Trophoblast cell (in vitro differentiated cells and primary cell): ENCODE results near the gene ALPK3.

Source experiments
- DNase-seq, 2 donors: peaks; one replicate each; pipeline ENCODE4 v3.0.0-alpha.2; 2016
- H2AFZ ChIP-seq: 2 replicates; pipeline ENCODE4 v1.6.1; 2013; ENCODE audit warnings: low read length, moderate library complexity, mild to moderate bottlenecking; ENCODE audit not compliant: insufficient read depth, poor library complexity
- H2AK5ac ChIP-seq: 2 replicates; pipeline ENCODE4 v1.6.1; 2013; ENCODE audit warnings: mild to moderate bottlenecking, low read length
- H2BK120ac ChIP-seq: 2 replicates; pipeline ENCODE4 v1.6.1; 2013; ENCODE audit warnings: low read length, mild to moderate bottlenecking, moderate library complexity; ENCODE audit not compliant: insufficient read depth, poor library complexity
- H2BK12ac ChIP-seq: 2 replicates; pipeline ENCODE4 v1.6.1; 2013; ENCODE audit warnings: mild to moderate bottlenecking, low read length, moderate library complexity
- H2BK5ac ChIP-seq: 2 replicates; pipeline ENCODE4 v1.6.1; 2013; ENCODE audit warnings: low read length, low read depth, moderate library complexity, mild to moderate bottlenecking; ENCODE audit not compliant: poor library complexity
- H3K14ac ChIP-seq: 2 replicates; pipeline ENCODE4 v1.6.1; 2013; ENCODE audit warnings: mild to moderate bottlenecking, low read length
- H3K18ac ChIP-seq: 2 replicates; pipeline ENCODE4 v1.6.1; 2013; ENCODE audit warnings: mild to moderate bottlenecking, low read length
- H3K23ac ChIP-seq: 2 replicates; pipeline ENCODE4 v1.6.1; 2013; ENCODE audit warnings: low read length
- H3K27ac ChIP-seq: 2 replicates; pipeline ENCODE4 v1.5.1; 2013; ENCODE audit warnings: low read depth, mild to moderate bottlenecking, inconsistent platforms, low read length, moderate library complexity
- H3K27me3 ChIP-seq: 2 replicates; pipeline ENCODE4 v1.6.1; 2013; ENCODE audit warnings: inconsistent platforms, mild to moderate bottlenecking, low read length, moderate library complexity; ENCODE audit not compliant: insufficient read depth
- H3K36me3 ChIP-seq, 2 experiments: 1 replicate in 1 of 2; 2 replicates in 1 of 2; pipeline ENCODE4 v1.6.1; 2013; ENCODE audit warnings: low read length in 2 of 2, mild to moderate bottlenecking in 2 of 2, moderate library complexity in 1 of 2; ENCODE audit not compliant: insufficient read depth in 2 of 2, control insufficient read depth in 1 of 2
- H3K4ac ChIP-seq: 2 replicates; pipeline ENCODE4 v1.6.1; 2013; ENCODE audit warnings: low read depth, mild to moderate bottlenecking, low read length, moderate library complexity
- H3K4me1 ChIP-seq, 2 experiments: 1 replicate in 1 of 2; 2 replicates in 1 of 2; pipeline ENCODE4 v1.6.1; 2013; ENCODE audit warnings: low read length in 2 of 2, mild to moderate bottlenecking in 2 of 2, moderate library complexity in 1 of 2; ENCODE audit not compliant: insufficient read depth in 2 of 2, control insufficient read depth in 1 of 2
- H3K4me2 ChIP-seq: 2 replicates; pipeline ENCODE4 v1.6.1; 2013; ENCODE audit warnings: inconsistent platforms, mild to moderate bottlenecking, low read length, moderate library complexity
- H3K4me3 ChIP-seq: 2 replicates; pipeline ENCODE4 v1.5.1; 2013; ENCODE audit warnings: mild to moderate bottlenecking, low read depth, low read length, inconsistent platforms
- H3K79me1 ChIP-seq: one replicate; pipeline ENCODE4 v1.6.1; 2013; ENCODE audit warnings: low read length
- H3K79me2 ChIP-seq: 2 replicates; pipeline ENCODE4 v1.6.1; 2013; ENCODE audit warnings: low read length, mild to moderate bottlenecking; ENCODE audit not compliant: control insufficient read depth, insufficient read depth, poor library complexity
- H3K9ac ChIP-seq: 2 replicates; pipeline ENCODE4 v1.6.1; 2013; ENCODE audit warnings: mild to moderate bottlenecking, low read length
- H3K9me3 ChIP-seq: 2 replicates; pipeline ENCODE4 v1.6.1; 2013; ENCODE audit warnings: low read depth, mild to moderate bottlenecking, control low read depth, inconsistent platforms, low read length; ENCODE audit not compliant: insufficient read depth
- H4K12ac ChIP-seq: 2 replicates; pipeline ENCODE4 v1.6.1; 2013; ENCODE audit warnings: low read depth, mild to moderate bottlenecking, low read length, moderate library complexity
- H4K8ac ChIP-seq: 2 replicates; pipeline ENCODE4 v1.6.1; 2013; ENCODE audit warnings: low read depth, mild to moderate bottlenecking, low read length, moderate library complexity
- H4K91ac ChIP-seq: one replicate; pipeline ENCODE4 v1.6.1; 2013; ENCODE audit warnings: low read depth, mild to moderate bottlenecking, low read length, moderate library complexity
- WGBS: extraction: QIAGEN DNeasy Blood & Tissue Kit; methylation state at CpG from one replicate; pipeline ENCODE4 v1.1.7; 2013; ENCODE audit warnings: missing lambda C conversion rate; ENCODE audit not compliant: insufficient read length, insufficient coverage; ENCODE audit errors: extremely low coverage; 5-methylcytosine and 5-hydroxymethylcytosine counted together

Gene ALPK3

DNA sequence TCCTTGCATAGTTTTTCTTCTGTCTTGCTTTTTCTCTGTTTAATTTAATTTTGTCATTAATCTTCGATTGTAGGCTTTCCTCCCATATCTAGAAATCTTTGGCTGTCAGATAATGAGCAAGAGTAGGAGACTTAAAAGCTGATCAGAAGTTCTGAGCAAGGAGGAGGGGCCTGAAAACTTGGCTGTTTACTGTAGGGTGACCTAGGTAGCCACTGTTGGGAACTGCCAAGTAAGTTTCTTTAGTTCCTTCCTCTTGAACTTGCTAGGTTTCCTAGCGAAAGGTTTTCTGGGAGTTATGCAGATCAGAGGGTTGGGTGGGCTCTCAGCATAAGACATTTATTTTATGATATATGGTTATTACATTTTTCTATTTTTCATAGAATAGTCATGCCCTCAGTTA, 14.5 kb downstream of the ALPK3 start:
- no peak overlapping the region for H2BK12ac ChIP-seq
- WGBS = no CpG with 5 or more reads among the region's 2 CpGs

DNA sequence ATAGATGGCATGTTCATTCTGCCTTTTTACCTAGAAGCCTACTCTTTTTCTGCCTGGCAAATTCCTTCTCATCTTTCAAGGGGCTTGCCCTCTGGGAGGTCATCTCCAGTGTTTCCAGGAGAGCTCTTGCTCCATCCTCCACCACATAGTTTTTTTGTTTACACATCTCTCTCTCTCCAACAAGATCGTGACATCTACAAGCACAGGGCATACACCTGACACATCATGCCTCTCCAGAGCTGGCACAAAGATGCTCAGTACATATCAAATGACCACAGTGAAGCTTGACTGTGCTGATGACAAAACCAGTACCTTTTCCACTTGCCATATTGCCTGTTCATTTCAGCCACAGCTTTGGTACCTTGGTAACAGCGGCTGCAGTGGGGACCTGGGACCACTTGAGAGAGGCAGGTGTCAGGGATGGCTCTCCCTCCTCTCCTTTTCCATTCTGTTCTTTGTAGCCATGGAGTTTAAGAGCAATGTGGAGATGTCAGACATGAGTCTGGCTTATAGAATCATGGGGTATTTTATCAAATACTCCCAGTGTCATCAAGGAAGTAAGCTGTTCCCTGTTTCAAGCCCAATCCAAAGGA, 15.4 kb downstream of the ALPK3 start:
- no peak overlapping the region for H2BK12ac ChIP-seq
- no peak overlapping the region for H4K12ac ChIP-seq
- no peak overlapping the region for H4K91ac ChIP-seq
- H3K79me2 ChIP-seq = no peaks in the 10 kb centered on the region
- H3K4me3 ChIP-seq = no peak overlapping the region
- no peaks in the 10 kb centered on the region for H3K79me1 ChIP-seq
- H3K4me2 ChIP-seq = no peak overlapping the region
- no CpG with 5 or more reads among the region's 2 CpGs for WGBS
- no peak overlapping the region for H3K14ac ChIP-seq
- H3K27me3 ChIP-seq = no peaks in the 10 kb centered on the region
- H3K9me3 ChIP-seq = no peaks in the 10 kb centered on the region
- no peak overlapping the region for H3K4ac ChIP-seq
- H3K36me3 ChIP-seq = peaks cover 12 to 30% of the 10 kb centered on the region in 2 experiments
- H3K9ac ChIP-seq = no peak overlapping the region
- no peak overlapping the region for H4K8ac ChIP-seq
- no peak overlapping the region for H2BK5ac ChIP-seq
- H3K4me1 ChIP-seq = no peaks in the 10 kb centered on the region
- no peak overlapping the region for H2BK120ac ChIP-seq
- no peak overlapping the region for H3K27ac ChIP-seq
- H3K23ac ChIP-seq = no peak overlapping the region
- H2AFZ ChIP-seq = no peak overlapping the region
- H2AK5ac ChIP-seq = no peak overlapping the region
- no peak overlapping the region for H3K18ac ChIP-seq
- no peak for DNase-seq

More for the DNA sequence above, 14.5 kb downstream of the ALPK3 start:
- H3K36me3 ChIP-seq = peaks cover 17 to 35% of the 10 kb centered on the region in 2 experiments
- no peak overlapping the region for H3K4ac ChIP-seq
- H4K12ac ChIP-seq = no peak overlapping the region
- H2BK5ac ChIP-seq = no peak overlapping the region
- no peaks in the 10 kb centered on the region for H3K9me3 ChIP-seq
- H3K79me2 ChIP-seq = no peaks in the 10 kb centered on the region
- no peak overlapping the region for H2AFZ ChIP-seq
- H4K8ac ChIP-seq = no peak overlapping the region
- H3K79me1 ChIP-seq = no peaks in the 10 kb centered on the region
- H3K9ac ChIP-seq = no peak overlapping the region
- H3K4me2 ChIP-seq = no peak overlapping the region
- no peak overlapping the region for H3K14ac ChIP-seq
- H3K4me3 ChIP-seq = no peak overlapping the region
- no peak overlapping the region for H3K18ac ChIP-seq
- no peak overlapping the region for H3K23ac ChIP-seq
- no peak overlapping the region for H2AK5ac ChIP-seq
- H3K27me3 ChIP-seq = no peaks in the 10 kb centered on the region
- no peak overlapping the region for H4K91ac ChIP-seq
- no peaks in the 10 kb centered on the region for H3K4me1 ChIP-seq
- DNase-seq = no peak
- H3K27ac ChIP-seq = no peak overlapping the region
- H2BK120ac ChIP-seq = no peak overlapping the region

DNA sequence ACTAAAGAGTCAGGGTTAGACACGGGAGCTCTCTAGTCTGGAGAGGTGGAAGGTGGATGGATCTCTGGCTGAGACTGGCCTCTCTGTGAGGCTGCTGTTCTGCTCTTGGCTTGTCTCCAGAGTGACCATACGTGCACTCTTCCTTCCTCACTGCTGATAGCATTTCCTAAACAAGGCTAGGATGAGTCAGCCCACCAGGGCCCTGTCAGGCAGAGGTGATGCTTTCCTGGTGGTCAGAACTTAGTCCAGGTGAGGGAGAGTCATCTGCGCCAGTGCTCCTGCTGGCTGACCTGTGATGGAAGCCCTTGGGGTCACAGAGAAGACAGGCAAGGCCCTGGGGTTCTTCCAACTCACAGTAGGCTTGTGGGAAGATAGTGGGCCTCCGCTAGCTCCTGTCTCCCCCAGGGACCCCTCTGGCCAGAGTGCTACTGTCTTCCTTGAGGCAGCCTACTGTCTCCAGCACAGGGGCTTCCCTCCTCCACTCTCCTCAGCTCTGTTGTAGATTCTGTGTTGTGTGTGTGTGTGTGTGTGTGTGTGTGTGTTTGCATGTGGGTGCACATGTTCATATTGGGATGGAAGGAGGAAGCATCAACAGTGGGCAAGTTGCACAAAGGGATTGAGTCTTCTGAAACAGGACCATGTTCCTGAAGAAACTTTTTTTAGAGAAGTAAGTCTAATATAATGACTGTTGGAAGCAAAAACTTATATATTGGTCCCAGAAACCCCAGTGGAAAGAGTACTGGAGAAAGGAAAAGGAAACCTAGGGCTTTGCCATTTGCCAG, 16.5 kb downstream of the ALPK3 start:
- no CpG with 5 or more reads among the region's 4 CpGs for WGBS
- no peak overlapping the region for H3K4ac ChIP-seq
- no peak for DNase-seq
- H3K27ac ChIP-seq = no peak overlapping the region
- no peak overlapping the region for H3K4me3 ChIP-seq
- H3K27me3 ChIP-seq = no peaks in the 10 kb centered on the region
- H3K36me3 ChIP-seq = peaks cover 12 to 30% of the 10 kb centered on the region in 2 experiments
- H3K4me1 ChIP-seq = no peaks in the 10 kb centered on the region
- H3K14ac ChIP-seq = no peak overlapping the region
- no peak overlapping the region for H2AFZ ChIP-seq
- H2AK5ac ChIP-seq = no peak overlapping the region
- no peak overlapping the region for H3K9ac ChIP-seq
- H3K9me3 ChIP-seq = no peaks in the 10 kb centered on the region
- no peak overlapping the region for H2BK120ac ChIP-seq
- H3K18ac ChIP-seq = no peak overlapping the region
- H3K4me2 ChIP-seq = no peak overlapping the region
- H2BK5ac ChIP-seq = no peak overlapping the region
- no peak overlapping the region for H2BK12ac ChIP-seq
- no peaks in the 10 kb centered on the region for H3K79me1 ChIP-seq
- no peak overlapping the region for H4K12ac ChIP-seq
- no peak overlapping the region for H4K91ac ChIP-seq
- no peaks in the 10 kb centered on the region for H3K79me2 ChIP-seq
- no peak overlapping the region for H4K8ac ChIP-seq
- no peak overlapping the region for H3K23ac ChIP-seq

DNA sequence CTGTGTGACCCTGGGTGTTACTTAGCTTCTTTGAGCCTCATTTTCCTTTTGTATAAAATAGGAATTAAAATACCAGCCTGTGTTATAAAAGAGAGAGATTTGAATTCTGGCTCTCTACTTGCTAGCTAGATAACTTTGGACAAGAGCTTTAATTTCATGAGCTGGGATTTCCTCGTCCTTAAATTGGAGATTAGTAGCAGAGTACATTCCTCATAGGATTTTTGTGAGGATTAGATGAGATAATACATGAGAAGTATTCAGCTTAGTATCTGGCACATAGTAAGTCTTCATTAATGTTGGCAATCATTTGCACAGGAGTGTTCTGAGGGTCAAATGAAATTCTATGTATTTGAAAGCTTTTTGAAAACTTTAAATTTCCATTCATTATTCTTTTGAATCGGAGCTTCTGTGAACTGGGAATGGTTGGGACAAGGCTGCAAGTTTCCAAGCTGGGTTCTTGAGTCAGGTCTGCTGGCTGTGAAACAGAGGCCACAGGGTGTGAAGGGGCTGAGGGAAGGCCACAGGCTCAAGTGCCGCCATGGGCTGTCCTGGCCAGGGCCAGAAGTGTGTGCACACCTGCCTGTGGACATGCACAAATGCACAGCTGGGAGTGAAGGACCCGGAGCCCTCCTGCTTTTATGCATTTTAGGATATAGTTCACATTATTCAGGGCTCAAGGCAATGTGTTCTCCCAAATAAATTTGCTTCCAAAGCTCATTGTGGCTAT, 17.2 kb downstream of the ALPK3 start:
- Histone ChIP-seq H3K4me3 (no peak overlapping the region), H3K4me1 (no peaks in the 10 kb centered on the region), H2BK12ac (no peak overlapping the region), H2BK120ac (no peak overlapping the region), H4K12ac (no peak overlapping the region), H2AFZ (no peak overlapping the region), H4K8ac (no peak overlapping the region), H3K27ac (no peak overlapping the region), H3K9me3 (no peaks in the 10 kb centered on the region), H3K14ac (no peak overlapping the region), H4K91ac (no peak overlapping the region), H3K9ac (no peak overlapping the region), H3K36me3 (peaks cover 19 to 35% of the 10 kb centered on the region in 2 experiments), H3K79me1 (no peaks in the 10 kb centered on the region), H3K27me3 (no peaks in the 10 kb centered on the region), H3K4ac (no peak overlapping the region), H3K23ac (no peak overlapping the region), H3K4me2 (no peak overlapping the region), H2BK5ac (no peak overlapping the region), H2AK5ac (no peak overlapping the region), H3K18ac (no peak overlapping the region), H3K79me2 (no peaks in the 10 kb centered on the region)
- no peak for DNase-seq
- no CpG with 5 or more reads among the region's 4 CpGs for WGBS
